ENCODE results near the gene CCDC194. TPM values are rescaled to one million over a fixed set of nuclear protein-coding genes. Genes with fewer than 3 reads are reported as not detected.

CCDC194 gene
- not detected in 2 replicates for total RNA-seq

GRCh38 chr19:17393914-17394313 lies at the start of gene CCDC194:
Gene CCDC194, minus strand, starts transcription at chr19:17394196. Its CDS starts 38 bp downstream, at chr19:17394158.

DNA sequence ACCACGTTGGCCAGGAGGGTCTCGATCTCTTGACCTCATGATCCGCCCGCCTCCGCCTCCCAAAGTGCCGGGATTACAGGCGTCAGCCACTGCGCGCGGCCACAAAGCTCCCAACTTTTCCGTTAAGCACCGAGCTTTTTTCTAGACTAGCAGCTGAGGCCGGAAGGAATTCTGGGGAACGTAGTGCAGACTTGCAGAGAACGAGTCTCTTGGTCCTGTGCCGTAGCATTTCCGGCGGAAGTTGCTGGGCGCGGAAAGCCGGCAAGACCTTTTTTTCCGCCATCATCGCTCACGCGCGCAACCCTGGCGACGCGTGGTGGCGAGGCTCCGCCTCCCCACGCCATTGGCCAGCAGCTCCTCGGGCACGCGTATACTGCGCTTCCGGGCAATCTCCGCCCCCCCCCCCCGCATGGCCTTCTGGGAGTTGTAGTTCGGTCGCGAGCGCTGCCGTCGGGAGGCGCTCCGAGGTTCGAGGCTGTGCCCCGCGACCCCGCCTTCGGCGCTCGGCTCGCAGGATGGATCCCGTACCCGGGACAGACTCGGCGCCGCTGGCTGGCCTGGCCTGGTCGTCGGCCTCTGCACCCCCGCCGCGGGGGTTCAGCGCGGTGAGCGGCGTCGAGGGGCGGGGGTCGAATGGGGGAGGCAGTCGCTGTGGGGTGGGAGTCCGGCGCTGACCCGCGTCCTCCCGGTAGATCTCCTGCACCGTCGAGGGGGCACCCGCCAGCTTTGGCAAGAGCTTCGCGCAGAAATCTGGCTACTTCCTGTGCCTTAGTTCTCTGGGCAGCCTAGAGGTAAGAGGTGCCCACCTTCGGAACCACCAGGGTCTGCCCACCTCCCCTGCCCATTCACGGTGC lies 25.9 kb upstream of the CCDC194 start, which contains the start of gene MVB12A:
MVB12A (plus strand) TSS at position 427 of the 854 bp plus-strand sequence; CDS start at position 516, 89 bp downstream.

GRCh38 chr19:17405250-17406045 lies 11.5 kb upstream of the CCDC194 start, which contains the start of gene BST2:
Gene BST2, minus strand, starts transcription at chr19:17405630. Its CDS starts 55 bp downstream, at chr19:17405575.

DNA sequence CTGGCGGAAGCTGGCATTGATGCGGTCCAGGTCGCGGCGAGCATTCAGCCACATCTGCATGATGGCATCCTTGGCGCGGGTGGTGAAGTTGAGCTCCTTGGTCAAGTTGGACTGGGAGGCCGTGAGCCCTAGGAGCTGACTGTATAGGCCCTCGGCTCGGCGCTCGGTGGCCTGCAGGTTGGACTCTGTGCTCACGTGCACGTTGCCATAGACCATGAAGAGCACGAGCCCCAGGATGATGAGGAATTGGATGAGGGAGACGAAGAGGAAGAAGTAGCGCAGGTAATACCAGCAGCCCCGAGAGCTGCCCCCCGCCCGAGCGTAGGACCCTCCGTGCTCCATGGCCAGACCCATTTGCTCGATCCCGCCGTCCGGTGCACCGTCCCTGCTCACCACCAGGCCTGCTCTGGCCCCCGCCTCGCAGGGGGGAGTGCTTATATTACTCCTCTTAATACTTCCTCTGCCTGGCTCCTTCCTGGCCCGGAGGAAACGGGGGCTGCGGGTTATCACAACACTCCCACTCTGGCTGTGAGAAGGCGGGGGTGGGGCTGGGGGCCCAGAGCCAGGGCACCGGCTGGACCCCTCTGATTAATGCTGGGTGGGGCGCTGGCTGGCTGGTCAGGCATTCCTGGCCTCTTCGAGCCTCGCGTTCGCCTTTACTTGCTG lies 16.9 kb downstream of the CCDC194 start, which contains the start of gene PLVAP:
PLVAP (minus strand) TSS at position 408 of the 666 bp plus-strand sequence; CDS start at position 354, 54 bp downstream.

Other genes with a start within 250 kb of the CCDC194 start
- 22.8 and 24.3 TPM in 2 replicates for gene USE1, start 178.8 kb downstream of the CCDC194 start, total RNA-seq
- 6.8 and 7.1 TPM in 2 replicates for gene OCEL1, start 168.0 kb downstream of the CCDC194 start, total RNA-seq
- 87.4 and 95.5 TPM in 2 replicates for gene NR2F6, start 148.3 kb downstream of the CCDC194 start, total RNA-seq
- not detected in 2 replicates for gene USHBP1, start 129.5 kb downstream of the CCDC194 start, total RNA-seq
- 50.9 and 80.4 TPM in 2 replicates for gene BABAM1, start 126.8 kb downstream of the CCDC194 start, total RNA-seq
- gene ANKLE1, start 112.3 kb downstream of the CCDC194 start, total RNA-seq: 1.3 TPM in 1 of 2 replicates, not detected in the other
- 9.1 and 19.4 TPM in 2 replicates for gene ABHD8, start 90.8 kb downstream of the CCDC194 start, total RNA-seq
- 47.0 and 77.3 TPM in 2 replicates for gene MRPL34, start 88.3 kb downstream of the CCDC194 start, total RNA-seq
- 9.8 and 22.3 TPM in 2 replicates for gene DDA1, start 84.6 kb downstream of the CCDC194 start, total RNA-seq
- 3.1 and 3.7 TPM in 2 replicates for gene ANO8, start 59.3 kb downstream of the CCDC194 start, total RNA-seq
- gene GTPBP3, start 56.6 kb downstream of the CCDC194 start, total RNA-seq: 7.9 and 9.8 TPM in 2 replicates
- 0.82 and 0.94 TPM in 2 replicates for gene PLVAP, start 16.9 kb downstream of the CCDC194 start, total RNA-seq
- gene BST2, start 11.4 kb upstream of the CCDC194 start, total RNA-seq: 5.5 and 7.0 TPM in 2 replicates
- gene MVB12A, start 25.9 kb upstream of the CCDC194 start, total RNA-seq: 58.5 and 68.5 TPM in 2 replicates
- gene TMEM221, start 54.5 kb upstream of the CCDC194 start, total RNA-seq: 0.85 TPM in 1 of 2 replicates, not detected in the other
- gene NXNL1, start 66.7 kb upstream of the CCDC194 start, total RNA-seq: not detected in 2 replicates
- 28.0 and 29.8 TPM in 2 replicates for gene SLC27A1, start 76.3 kb upstream of the CCDC194 start, total RNA-seq
- 139 and 154 TPM in 2 replicates for gene PGLS, start 117.5 kb upstream of the CCDC194 start, total RNA-seq
- 129 and 157 TPM in 2 replicates for gene COLGALT1, start 161.5 kb upstream of the CCDC194 start, total RNA-seq